LNCaP clone FGC (cell line): ENCODE measurements around the gene KRT79.

Experiments used
- DNase-seq: peaks from one replicate; pipeline ENCODE4 v3.0.0-alpha.2; 2011; ENCODE audit warnings: low read depth
- H3K4me3 ChIP-seq: 2 replicates; pipeline ENCODE4 v1.5.1; 2011; ENCODE audit warnings: mild to moderate bottlenecking, low read depth, low read length, control low read depth
- CTCF ChIP-seq: IDR thresholded peaks from 2 replicates; pipeline ENCODE4 v1.5.1; 2012; ENCODE audit warnings: mild to moderate bottlenecking; ENCODE audit not compliant: control insufficient read depth, insufficient read depth; ENCODE audit errors: extremely low read depth

KRT79 gene

GRCh38 chr12:52821826-52822660 is 12.1 kb downstream of the KRT79 start:
- no peak overlapping the region for H3K4me3 ChIP-seq
- no peak for TF ChIP-seq CTCF
- DNase-seq = no peak

- TF ChIP-seq CTCF = no peak
- no peak for DNase-seq
- no peak overlapping the region for H3K4me3 ChIP-seq
These were observed 12.9 kb downstream of the KRT79 start for GRCh38 chr12:52821071-52821730.

GRCh38 chr12:52820521-52820920 is 13.6 kb downstream of the KRT79 start:
- TF ChIP-seq CTCF = no peak
- H3K4me3 ChIP-seq = no peak overlapping the region
- DNase-seq = no peak

- H3K4me3 ChIP-seq = no peak overlapping the region
These were observed 14.2 kb downstream of the KRT79 start for GRCh38 chr12:52819731-52820510.

GRCh38 chr12:52818887-52819420 is 15.2 kb downstream of the KRT79 start:
- TF ChIP-seq CTCF = no peak

More at GRCh38 chr12:52819731-52820510, 14.2 kb downstream of the KRT79 start:
- TF ChIP-seq CTCF = no peak
- DNase-seq = no peak

GRCh38 chr12:52818388-52818787 is 15.7 kb downstream of the KRT79 start:
- no peak overlapping the region for H3K4me3 ChIP-seq
- no peak for TF ChIP-seq CTCF
- DNase-seq = no peak

More at GRCh38 chr12:52818887-52819420, 15.2 kb downstream of the KRT79 start:
- no peak for DNase-seq
- H3K4me3 ChIP-seq = no peak overlapping the region
